Liver (tissue), 9 donors: ENCODE measurements around the gene MRFAP1. TPM values are rescaled to one million over a fixed set of nuclear protein-coding genes. Genes with fewer than 3 reads are reported as not detected.
"Not testable (repeated sequence)": the region's sequence is repeated elsewhere in the genome, so short reads cannot be mapped to it uniquely, and the experiment has no call there.

Source experiments
- DNase-seq: peaks from one replicate; pipeline ENCODE4 v3.0.0-alpha.2; 2017; ENCODE audit warnings: low spot score
- H3K27ac ChIP-seq, 2 donors: one replicate each; pipeline ENCODE4 v1.7.0; 2013; ENCODE audit warnings: inconsistent platforms in 2 of 2, low read length in 2 of 2, control low read depth in 1 of 2, low read depth in 1 of 2, mild to moderate bottlenecking in 1 of 2
- H3K27me3 ChIP-seq, 4 donors: one replicate each; pipeline versions ENCODE4 v1.6.1 to v1.7.0; 2013; ENCODE audit warnings: low read length in 3 of 4, inconsistent platforms in 1 of 4, mild to moderate bottlenecking in 1 of 4, moderate library complexity in 1 of 4; ENCODE audit not compliant: control insufficient read depth in 4 of 4, insufficient read depth in 4 of 4
- H3K36me3 ChIP-seq, 4 donors: one replicate each; pipeline versions ENCODE4 v1.6.1 to v1.7.0; 2013; ENCODE audit warnings: low read length in 3 of 4, mild to moderate bottlenecking in 3 of 4, low read depth in 1 of 4, moderate library complexity in 1 of 4; ENCODE audit not compliant: control insufficient read depth in 4 of 4, insufficient read depth in 3 of 4
- H3K4me1 ChIP-seq, 4 donors: one replicate each; pipeline versions ENCODE4 v1.6.1 to v1.7.0; 2013; ENCODE audit warnings: low read length in 3 of 4, mild to moderate bottlenecking in 3 of 4, moderate library complexity in 1 of 4; ENCODE audit not compliant: control insufficient read depth in 4 of 4, insufficient read depth in 4 of 4
- H3K4me3 ChIP-seq, 3 donors: one replicate each; pipeline versions ENCODE4 v1.6.1 to v1.7.0; 2013; ENCODE audit warnings: low read length in 3 of 3, control low read depth in 1 of 3, low read depth in 1 of 3, mild to moderate bottlenecking in 1 of 3
- H3K9ac ChIP-seq, 2 donors: one replicate each; pipeline ENCODE4 v1.7.0; 2013; ENCODE audit warnings: low read length in 2 of 2, mild to moderate bottlenecking in 2 of 2, moderate library complexity in 2 of 2, control low read depth in 1 of 2, low read depth in 1 of 2
- H3K9me3 ChIP-seq, 4 donors: one replicate each; pipeline versions ENCODE4 v1.6.1 to v1.7.0; 2013; ENCODE audit warnings: low read length in 3 of 4; ENCODE audit not compliant: control insufficient read depth in 4 of 4
- EGR1 ChIP-seq, 2 donors: IDR thresholded peaks; 2 replicates each; pipeline ENCODE4 v1.6.1; 2016 to 2018; ENCODE audit warnings: antibody characterized with exemption in 2 of 2, low read depth in 2 of 2
- FOXA1 ChIP-seq: IDR thresholded peaks from 2 replicates; pipeline ENCODE4 v1.6.1; 2016; ENCODE audit warnings: antibody characterized with exemption
- FOXA2 ChIP-seq: IDR thresholded peaks from 2 replicates; pipeline ENCODE4 v1.6.1; 2016; ENCODE audit warnings: antibody characterized with exemption
- GABPA ChIP-seq, 2 donors: IDR thresholded peaks in 1 of 2; conservative IDR thresholded peaks in 1 of 2; 2 replicates each; pipeline ENCODE4 v1.6.1; 2016; ENCODE audit warnings: antibody characterized with exemption in 2 of 2, mild to moderate bottlenecking in 1 of 2, moderate library complexity in 1 of 2
- HNF4A ChIP-seq, 2 donors: conservative IDR thresholded peaks; 2 replicates each; pipeline ENCODE4 v1.6.1; 2016; ENCODE audit warnings: antibody characterized with exemption in 2 of 2, mild to moderate bottlenecking in 2 of 2
- HNF4G ChIP-seq: IDR thresholded peaks from 2 replicates; pipeline ENCODE4 v1.6.1; 2016; ENCODE audit warnings: antibody characterized with exemption
- JUND ChIP-seq, 2 donors: IDR thresholded peaks; 2 replicates each; pipeline ENCODE4 v1.6.1; 2016; ENCODE audit warnings: antibody characterized with exemption in 2 of 2
- MAX ChIP-seq: IDR thresholded peaks from 2 replicates; pipeline ENCODE4 v1.6.1; 2016; ENCODE audit warnings: antibody characterized with exemption
- NR2F2 ChIP-seq: IDR thresholded peaks from 2 replicates; pipeline ENCODE4 v1.6.1; 2016; ENCODE audit warnings: antibody characterized with exemption
- RAD21 ChIP-seq, 2 donors: IDR thresholded peaks; 2 replicates each; pipeline ENCODE4 v1.6.1; 2016; ENCODE audit warnings: antibody characterized with exemption in 2 of 2, mild to moderate bottlenecking in 2 of 2
- REST ChIP-seq: IDR thresholded peaks from 2 replicates; pipeline ENCODE4 v1.6.1; 2016; ENCODE audit warnings: antibody characterized with exemption, mild to moderate bottlenecking
- RXRA ChIP-seq, 2 donors: IDR thresholded peaks; 2 replicates each; pipeline ENCODE4 v1.6.1; 2017 to 2018; ENCODE audit warnings: antibody characterized with exemption in 2 of 2, mild to moderate bottlenecking in 1 of 2
- SP1 ChIP-seq: IDR thresholded peaks from 2 replicates; pipeline ENCODE4 v1.6.1; 2018; ENCODE audit warnings: antibody characterized with exemption, mild to moderate bottlenecking
- TAF1 ChIP-seq: conservative IDR thresholded peaks from 2 replicates; pipeline ENCODE4 v1.6.1; 2016; ENCODE audit warnings: antibody characterized with exemption, mild to moderate bottlenecking
- YY1 ChIP-seq: IDR thresholded peaks from 2 replicates; pipeline ENCODE4 v1.6.1; 2016; ENCODE audit warnings: antibody characterized with exemption, mild to moderate bottlenecking
- ZBTB33 ChIP-seq: IDR thresholded peaks from 2 replicates; pipeline ENCODE4 v1.6.1; 2016; ENCODE audit warnings: antibody characterized with exemption
- WGBS: extraction: QIAGEN DNeasy Blood & Tissue Kit; methylation state at CpG from one replicate; pipeline ENCODE4 v1.1.7; 2013; 5-methylcytosine and 5-hydroxymethylcytosine counted together
- polyA plus RNA-seq, 2 donors: library from polyadenylated mRNA; stranded (reverse) in 1 of 2; unstranded in 1 of 2; fragments of 200-250 nt in 1 of 2; fragments of >200 nt in 1 of 2; fragmentation: Nextera tagmentation in 1 of 2; extraction: Ambion mirVana in 1 of 2; gene quantifications; one replicate each; pipeline versions ENCODE4 v1.2.1 to v1.2.3, GENCODE V29; 2013 to 2015
- total RNA-seq, 2 donors: library from RNA; depleted of rRNA; stranded (reverse); fragments of >200 nt; gene quantifications; one replicate each; pipeline ENCODE4 v1.2.3, GENCODE V29; 2014
- TF ChIP-seq, protein P1 (sequence below): fragments of 150-350 bp; IDR thresholded peaks from 2 replicates; pipeline ENCODE4 v1.5.1; 2017; ENCODE audit warnings: improper control_type of control experiment, low read depth, low read length; ENCODE audit not compliant: missing input control
- TF ChIP-seq, protein P2 (sequence below): IDR thresholded peaks from 2 replicates; pipeline ENCODE4 v1.6.1; 2016; ENCODE audit warnings: antibody characterized with exemption
- donor health status: healthy.
- donor health status: healthy.
- donor health status: healthy.
- donor health status: healthy.
- donor health status: healthy.

MRFAP1 gene
- total and polyA plus RNA-seq, 4 donors: 78.5 to 176 (median 104) TPM

DNA sequence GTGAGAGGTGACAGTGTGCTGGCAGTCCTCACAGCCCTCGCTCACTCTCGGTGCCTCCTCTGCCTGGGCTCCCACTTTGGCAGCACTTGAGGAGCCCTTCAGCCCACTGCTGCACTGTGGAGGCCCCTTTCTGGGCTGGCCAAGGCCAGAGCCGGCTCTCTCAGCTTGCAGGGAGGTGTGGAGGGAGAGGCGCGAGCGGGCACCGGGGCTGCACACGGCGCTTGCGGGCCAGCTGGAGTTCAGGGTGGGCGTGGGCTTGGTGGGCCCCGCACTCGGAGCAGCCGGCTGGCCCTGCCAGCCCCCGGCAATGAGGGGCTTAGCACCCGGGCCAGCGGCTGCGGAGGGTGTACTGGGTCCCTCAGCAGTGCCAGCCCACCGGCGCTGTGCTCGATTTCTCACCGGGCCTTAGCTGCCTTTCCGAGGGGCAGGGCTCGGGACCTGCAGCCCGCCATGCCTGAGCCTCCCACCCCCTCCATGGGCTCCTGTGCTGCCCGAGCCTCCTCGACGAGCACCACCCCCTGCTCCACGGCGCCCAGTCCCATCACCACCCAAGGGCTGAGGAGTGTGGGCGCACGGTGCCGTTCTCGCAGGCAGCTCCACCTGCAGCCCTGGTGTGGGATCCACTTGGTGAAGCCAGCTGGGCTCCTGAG is 32.2 kb downstream of the MRFAP1 start:
- H3K27ac ChIP-seq, H3K9me3 ChIP-seq, H3K9ac ChIP-seq, H3K36me3 ChIP-seq, DNase-seq, H3K4me3 ChIP-seq, H3K27me3 ChIP-seq: not testable (repeated sequence)
- H3K4me1 ChIP-seq: peaks cover 5 to 33% (median 23%) of the 10 kb centered on the region in 4 donors
- WGBS: 95% methylated on average over 34 of the region's 34 CpGs

DNA sequence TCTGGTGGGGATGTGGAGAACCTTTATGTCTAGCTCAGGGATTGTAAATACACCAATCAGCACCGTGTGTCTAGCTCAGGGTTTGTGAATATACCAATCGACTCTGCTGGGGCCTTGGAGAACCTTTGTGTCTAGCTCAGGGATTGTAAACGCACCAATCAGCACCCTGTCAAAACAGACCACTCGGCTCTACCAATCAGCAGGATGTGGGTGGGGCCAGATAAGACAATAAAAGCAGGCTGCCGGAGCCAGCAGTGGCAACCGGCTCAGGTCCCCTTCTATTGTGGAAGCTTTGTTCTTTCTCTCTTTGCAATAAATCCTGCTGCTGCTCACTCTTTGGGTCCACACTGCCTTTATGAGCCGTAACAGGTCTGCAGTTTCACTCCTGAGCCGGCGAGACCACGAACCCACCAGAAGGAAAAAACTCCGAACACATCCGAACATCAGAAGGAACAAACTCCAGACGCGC is 32.7 kb downstream of the MRFAP1 start:
- Histone ChIP-seq H3K4me3 (peak overlapping the region in 2 of 3 donors; percentile 73 to 74), H3K4me1 (peaks cover 5 to 34% (median 23%) of the 10 kb centered on the region in 4 donors), H3K27ac (peak overlapping the region; percentile 72 to 78), H3K9ac (peak overlapping the region; percentile 51 to 77)
- not testable (repeated sequence) for H3K27me3 ChIP-seq, DNase-seq, H3K9me3 ChIP-seq, H3K36me3 ChIP-seq
- WGBS: 62% methylated on average over 14 of the region's 14 CpGs
- peak; percentile 41 for TF ChIP-seq TAF1

DNA sequence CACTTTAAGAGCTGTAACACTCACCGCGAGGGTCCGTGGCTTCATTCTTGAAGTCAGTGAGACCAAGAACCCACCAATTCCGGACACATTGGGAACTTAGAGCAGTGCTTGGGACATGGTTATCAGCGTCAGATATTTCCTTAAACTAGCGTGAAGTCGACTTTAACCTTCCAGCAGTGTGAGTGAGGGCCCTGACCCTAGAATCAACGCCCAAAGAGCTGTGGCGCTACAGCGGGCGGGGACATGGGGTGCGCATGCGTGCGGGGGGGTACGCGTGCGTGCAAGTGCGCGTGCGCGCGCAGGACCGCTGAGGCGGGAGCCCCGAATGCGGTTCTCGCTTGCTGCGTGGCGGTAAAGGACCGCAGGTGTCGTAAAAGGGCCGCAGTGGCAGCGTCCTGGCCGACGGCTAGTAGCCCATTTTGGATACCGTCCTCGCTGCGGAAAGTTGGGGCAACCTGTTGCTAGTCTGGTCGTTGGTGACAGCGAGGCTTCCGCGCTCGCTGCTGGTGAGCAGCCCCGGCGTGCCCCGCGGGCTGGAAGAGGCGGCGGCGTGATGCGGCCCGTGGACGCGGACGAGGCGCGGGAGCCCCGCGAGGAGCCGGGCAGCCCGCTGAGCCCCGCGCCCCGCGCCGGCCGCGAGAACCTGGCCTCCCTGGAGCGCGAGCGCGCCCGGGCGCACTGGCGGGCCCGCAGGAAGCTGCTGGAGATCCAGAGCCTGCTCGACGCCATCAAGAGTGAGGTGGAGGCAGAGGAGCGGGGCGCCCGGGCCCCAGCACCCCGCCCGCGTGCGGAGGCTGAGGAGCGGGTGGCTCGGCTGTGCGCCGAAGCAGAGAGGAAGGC is 33.4 kb downstream of the MRFAP1 start:
- DNase-seq: peak; percentile 91
- TF ChIP-seq HNF4A (conservative IDR thresholded peaks at IDR 0.05) (peak; percentile 54 to 77), FOXA1 (no peak), JUND (IDR thresholded peaks at IDR 0.05) (no peak), RXRA (IDR thresholded peaks at IDR 0.05) (peak; percentile 53 to 75), YY1 (peak; percentile 88), HNF4G (peak; percentile 16), GABPA (IDR thresholded peaks at IDR 0.05 in 1 of 2, conservative IDR thresholded peaks at IDR 0.05 in 1 of 2) (no peak), EGR1 (IDR thresholded peaks at IDR 0.05; ENCODE audit: low read depth in 2 of 2) (no peak), SP1 (peak; percentile 81), FOXA2 (no peak), NR2F2 (no peak), ZBTB33 (no peak), MAX (peak; percentile 75), RAD21 (IDR thresholded peaks at IDR 0.05) (peak in 1 of 2 donors; percentile 13), TAF1 (peak; percentile 32), REST (peak; percentile 20)
- TF ChIP-seq, protein P1, sequence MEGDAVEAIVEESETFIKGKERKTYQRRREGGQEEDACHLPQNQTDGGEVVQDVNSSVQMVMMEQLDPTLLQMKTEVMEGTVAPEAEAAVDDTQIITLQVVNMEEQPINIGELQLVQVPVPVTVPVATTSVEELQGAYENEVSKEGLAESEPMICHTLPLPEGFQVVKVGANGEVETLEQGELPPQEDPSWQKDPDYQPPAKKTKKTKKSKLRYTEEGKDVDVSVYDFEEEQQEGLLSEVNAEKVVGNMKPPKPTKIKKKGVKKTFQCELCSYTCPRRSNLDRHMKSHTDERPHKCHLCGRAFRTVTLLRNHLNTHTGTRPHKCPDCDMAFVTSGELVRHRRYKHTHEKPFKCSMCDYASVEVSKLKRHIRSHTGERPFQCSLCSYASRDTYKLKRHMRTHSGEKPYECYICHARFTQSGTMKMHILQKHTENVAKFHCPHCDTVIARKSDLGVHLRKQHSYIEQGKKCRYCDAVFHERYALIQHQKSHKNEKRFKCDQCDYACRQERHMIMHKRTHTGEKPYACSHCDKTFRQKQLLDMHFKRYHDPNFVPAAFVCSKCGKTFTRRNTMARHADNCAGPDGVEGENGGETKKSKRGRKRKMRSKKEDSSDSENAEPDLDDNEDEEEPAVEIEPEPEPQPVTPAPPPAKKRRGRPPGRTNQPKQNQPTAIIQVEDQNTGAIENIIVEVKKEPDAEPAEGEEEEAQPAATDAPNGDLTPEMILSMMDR: no peak
- TF ChIP-seq, protein P2, sequence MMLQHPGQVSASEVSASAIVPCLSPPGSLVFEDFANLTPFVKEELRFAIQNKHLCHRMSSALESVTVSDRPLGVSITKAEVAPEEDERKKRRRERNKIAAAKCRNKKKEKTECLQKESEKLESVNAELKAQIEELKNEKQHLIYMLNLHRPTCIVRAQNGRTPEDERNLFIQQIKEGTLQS: no peak
- peaks cover 5 to 34% (median 23%) of the 10 kb centered on the region in 4 donors for H3K4me1 ChIP-seq
- 2% methylated on average over 89 of the region's 89 CpGs for WGBS
- H3K9me3 ChIP-seq: no peaks in the 10 kb centered on the region
- peak overlapping the region; percentile 73 to 76 (median 74) for H3K4me3 ChIP-seq
- no peaks in the 10 kb centered on the region for H3K36me3 ChIP-seq
- peak overlapping the region; percentile 72 to 78 for H3K27ac ChIP-seq
- H3K9ac ChIP-seq: peak overlapping the region; percentile 77 to 78
- H3K27me3 ChIP-seq: no peaks in the 10 kb centered on the region
